Activated CD8-positive, alpha-beta memory T cell treated with anti-CD3 and anti-CD28 coated beads, Interleukin-2, amount 10 ng/mL, durations not matched to agents 7 days and 5 days (primary cell): ENCODE results near the gene PANK4. TPM values are rescaled to one million over a fixed set of nuclear protein-coding genes. Genes with fewer than 3 reads are reported as not detected.

Experiments used
- ATAC-seq: fragments of 150-1000 bp; cut with Tn5 transposase; one replicate; pipeline ENCODE4 v1.10.0; 2021; ENCODE audit warnings: moderate library complexity
- CTCF ChIA-PET: fragments of 350-600 bp; sonication (Branson Sonifier 250); formaldehyde crosslinking; loops from one replicate; lab custom pipeline; 2021; ENCODE audit warnings: antibody characterized with exemption; lab: Charles Lee
- DNase-seq: peaks from one replicate; pipeline ENCODE4 v3.0.0-alpha.2; 2020
- H3K27ac Mint-ChIP-seq: one replicate; pipeline ENCODE4 v1.8.0; 2021; ENCODE audit warnings: mild to moderate bottlenecking, mixed read lengths
- H3K27me3 Mint-ChIP-seq: one replicate; pipeline ENCODE4 v1.8.0; 2021; ENCODE audit warnings: mixed read lengths
- H3K36me3 Mint-ChIP-seq: one replicate; pipeline ENCODE4 v1.8.0; 2021; ENCODE audit warnings: mild to moderate bottlenecking, mixed read lengths
- H3K4me1 Mint-ChIP-seq: one replicate; pipeline ENCODE4 v1.8.0; 2021; ENCODE audit warnings: mixed read lengths
- H3K4me3 Mint-ChIP-seq: one replicate; pipeline ENCODE4 v1.8.0; 2021; ENCODE audit warnings: mild to moderate bottlenecking, moderate library complexity, mixed read lengths
- H3K9me3 Mint-ChIP-seq: one replicate; pipeline ENCODE4 v1.8.0; 2022; ENCODE audit warnings: low read depth, mixed read lengths
- total RNA-seq, 2 experiments: library from RNA; stranded (reverse); gene quantifications; one replicate each; pipeline ENCODE4 v1.2.3, GENCODE V29; 2021

PANK4 gene
- total RNA-seq, 2 experiments from 2014 or later: 72.2 to 91.2 TPM

DNA sequence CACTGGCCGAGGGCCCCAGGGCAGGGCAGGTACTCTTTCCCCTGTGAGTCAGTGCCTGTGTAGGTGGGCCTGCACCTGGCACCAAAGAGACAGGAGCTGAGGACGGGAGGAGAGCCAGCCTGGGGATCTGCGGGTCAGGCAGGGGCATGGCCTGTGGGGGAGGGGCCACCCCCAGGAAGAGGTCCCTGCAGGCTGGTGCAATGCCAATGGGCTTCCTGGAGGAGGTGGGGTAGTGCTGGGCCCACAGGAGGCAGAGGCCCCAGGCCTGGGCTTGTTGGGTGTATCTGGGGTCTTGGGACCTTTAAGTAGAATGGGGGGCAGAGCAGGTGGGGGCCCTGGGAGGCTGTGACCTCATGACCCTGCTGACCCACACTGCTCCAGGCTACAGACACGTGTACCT, 27.1 kb downstream of the PANK4 start:
- H3K36me3 Mint-ChIP-seq: no peaks in the 10 kb centered on the region

DNA sequence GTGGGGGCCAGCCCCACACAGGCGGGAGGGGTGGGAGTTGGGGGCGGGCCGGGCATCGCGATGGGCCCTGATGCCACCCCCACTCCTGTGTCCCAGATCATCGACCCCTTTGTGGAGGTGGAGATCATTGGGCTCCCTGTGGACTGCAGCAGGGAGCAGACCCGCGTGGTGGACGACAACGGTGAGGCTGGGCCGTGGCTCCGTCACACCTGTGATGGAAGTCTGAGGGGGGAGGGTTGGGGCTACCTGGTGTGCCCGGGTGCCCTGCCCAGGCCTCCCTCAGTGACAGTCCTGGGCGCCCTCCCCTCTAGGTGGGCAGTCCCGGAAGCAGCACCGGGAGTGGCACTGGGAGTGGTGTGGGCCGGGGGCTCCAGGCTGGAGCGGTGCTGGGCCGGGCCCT, 27.7 kb downstream of the PANK4 start:
- ATAC-seq: no peak
- CTCF ChIA-PET: no interaction called here
- no peaks in the 10 kb centered on the region for H3K27me3 Mint-ChIP-seq

More for the DNA sequence above, 27.1 kb downstream of the PANK4 start:
- no peak overlapping the region for H3K4me3 Mint-ChIP-seq
- CTCF ChIA-PET: no interaction called here
- peaks cover 25% of the 10 kb centered on the region for H3K4me1 Mint-ChIP-seq
- no peak for DNase-seq
- H3K27me3 Mint-ChIP-seq: no peaks in the 10 kb centered on the region
- H3K9me3 Mint-ChIP-seq: no peaks in the 10 kb centered on the region
- H3K27ac Mint-ChIP-seq: no peak overlapping the region
- ATAC-seq: no peak

GRCh38 chr1:2497891-2498290, 28.5 kb downstream of the PANK4 start:
- DNase-seq (no peak), ATAC-seq (no peak)
- no peak overlapping the region for H3K4me3 Mint-ChIP-seq
- CTCF ChIA-PET: interaction anchor here (1.6 kb wide), 1 partner anchor 83 kb away, joined by 3 read pairs; no protein-coding TSS in a partner anchor
- no peaks in the 10 kb centered on the region for H3K36me3 Mint-ChIP-seq
- no peak overlapping the region for H3K27ac Mint-ChIP-seq
- H3K4me1 Mint-ChIP-seq: peaks cover 33% of the 10 kb centered on the region
- H3K9me3 Mint-ChIP-seq: no peaks in the 10 kb centered on the region
- no peaks in the 10 kb centered on the region for H3K27me3 Mint-ChIP-seq

More for the DNA sequence above, 27.7 kb downstream of the PANK4 start:
- Mint-ChIP-seq H3K4me3 (no peak overlapping the region), H3K9me3 (no peaks in the 10 kb centered on the region), H3K4me1 (peaks cover 31% of the 10 kb centered on the region), H3K27ac (no peak overlapping the region), H3K36me3 (no peaks in the 10 kb centered on the region)
- DNase-seq: no peak

DNA sequence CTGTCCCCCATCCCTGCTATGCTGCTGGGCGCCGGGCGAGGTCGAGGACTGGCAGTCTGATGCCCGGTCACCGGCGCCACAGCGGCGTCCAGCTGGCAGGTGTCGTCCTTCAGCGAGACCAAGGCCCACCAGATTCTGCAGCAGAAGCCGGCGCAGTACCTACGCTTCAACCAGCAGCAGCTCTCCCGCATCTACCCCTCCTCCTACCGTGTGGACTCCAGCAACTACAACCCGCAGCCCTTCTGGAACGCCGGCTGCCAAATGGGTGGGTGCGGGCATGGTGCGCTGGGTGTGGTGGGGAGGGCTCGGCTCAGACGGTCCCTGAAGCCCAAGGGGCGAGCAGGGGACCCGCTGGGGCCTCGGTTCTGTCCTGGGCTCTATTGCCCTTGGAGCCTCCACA, 29.6 kb downstream of the PANK4 start:
- no peak overlapping the region for H3K4me3 Mint-ChIP-seq
- no peaks in the 10 kb centered on the region for H3K27me3 Mint-ChIP-seq
- DNase-seq (no peak), ATAC-seq (no peak)
- no peaks in the 10 kb centered on the region for H3K9me3 Mint-ChIP-seq
- CTCF ChIA-PET: interaction anchor here (0.8 to 1.6 kb wide), 3 partner anchors 67 to 82 kb away, joined by 3 to 4 read pairs (median 3); no protein-coding TSS in a partner anchor
- no peaks in the 10 kb centered on the region for H3K36me3 Mint-ChIP-seq
- H3K4me1 Mint-ChIP-seq: peaks cover 33% of the 10 kb centered on the region
- no peak overlapping the region for H3K27ac Mint-ChIP-seq

GRCh38 chr1:2496087-2496622, 30.2 kb downstream of the PANK4 start:
- peak; percentile 53 for ATAC-seq
- Mint-ChIP-seq H3K27me3 (no peaks in the 10 kb centered on the region), H3K27ac (no peak overlapping the region), H3K4me1 (peaks cover 33% of the 10 kb centered on the region), H3K9me3 (no peaks in the 10 kb centered on the region), H3K36me3 (no peaks in the 10 kb centered on the region), H3K4me3 (no peak overlapping the region)
- CTCF ChIA-PET: interaction anchor here (0.8 to 1.6 kb wide), 3 partner anchors 66 to 81 kb away, joined by 3 to 4 read pairs (median 3); no protein-coding TSS in a partner anchor
- DNase-seq: peak; percentile 74

DNA sequence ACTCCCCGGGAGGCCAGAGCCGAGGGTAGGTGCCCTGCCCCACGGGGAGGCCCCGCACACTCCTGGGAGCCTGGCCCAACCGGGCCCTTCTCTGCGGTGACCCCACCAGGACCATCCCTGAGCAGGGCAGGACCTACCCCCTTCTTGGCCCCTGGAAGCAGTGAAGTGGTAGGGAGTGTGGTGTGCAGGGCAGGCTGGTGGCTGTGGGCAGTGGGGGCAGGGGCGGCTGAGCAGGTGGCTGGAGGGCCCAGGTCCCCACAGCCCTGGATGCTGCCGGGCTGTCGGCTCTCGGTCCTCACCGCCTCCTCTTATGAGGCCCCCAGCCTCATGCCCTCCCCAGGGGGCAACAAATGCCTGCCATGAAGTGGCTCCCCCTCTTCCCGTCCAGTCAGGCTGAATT, 30.9 kb downstream of the PANK4 start:
- H3K27ac Mint-ChIP-seq: no peak overlapping the region
- ATAC-seq: no peak
- peaks cover 33% of the 10 kb centered on the region for H3K4me1 Mint-ChIP-seq
- H3K27me3 Mint-ChIP-seq: no peaks in the 10 kb centered on the region
- DNase-seq: no peak
- CTCF ChIA-PET: interaction anchor here (1.0 kb wide), 1 partner anchor 65 kb away, joined by 3 read pairs; no protein-coding TSS in a partner anchor
- no peaks in the 10 kb centered on the region for H3K9me3 Mint-ChIP-seq
- no peaks in the 10 kb centered on the region for H3K36me3 Mint-ChIP-seq
- H3K4me3 Mint-ChIP-seq: no peak overlapping the region

DNA sequence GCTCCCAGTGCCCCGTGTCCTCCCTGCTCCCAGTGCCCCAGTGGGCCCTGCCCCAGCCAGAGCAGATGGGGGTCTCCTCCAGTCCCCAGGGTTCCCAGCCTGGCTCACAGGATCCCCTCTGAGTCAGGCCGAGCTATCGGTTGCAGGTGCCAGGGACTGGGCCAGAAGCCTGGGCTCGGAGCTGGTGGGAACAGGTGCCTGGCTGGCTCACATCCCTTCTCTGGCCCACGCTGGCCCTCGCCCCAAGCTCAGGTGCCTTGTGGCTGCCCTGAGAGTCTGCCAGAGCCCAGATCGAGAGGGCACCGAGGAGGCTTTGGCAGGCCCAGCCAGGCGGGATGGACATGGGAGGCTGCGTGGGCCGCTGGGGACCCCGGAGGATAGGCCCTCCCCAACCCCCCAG, 31.4 kb downstream of the PANK4 start:
- CTCF ChIA-PET: interaction anchor here (1.1 kb wide), 1 partner anchor 53 kb away, joined by 3 read pairs; no protein-coding TSS in a partner anchor
- H3K4me1 Mint-ChIP-seq: peaks cover 27% of the 10 kb centered on the region
- no peak overlapping the region for H3K27ac Mint-ChIP-seq
- ATAC-seq: no peak
- H3K36me3 Mint-ChIP-seq: no peaks in the 10 kb centered on the region
- no peaks in the 10 kb centered on the region for H3K27me3 Mint-ChIP-seq
- H3K9me3 Mint-ChIP-seq: no peaks in the 10 kb centered on the region
- DNase-seq: no peak
- no peak overlapping the region for H3K4me3 Mint-ChIP-seq

GRCh38 chr1:2494323-2494693, 32.1 kb downstream of the PANK4 start:
- Mint-ChIP-seq H3K36me3 (no peaks in the 10 kb centered on the region), H3K4me3 (no peak overlapping the region), H3K4me1 (peaks cover 21% of the 10 kb centered on the region), H3K27me3 (no peaks in the 10 kb centered on the region), H3K9me3 (no peaks in the 10 kb centered on the region), H3K27ac (no peak overlapping the region)
- DNase-seq (no peak), ATAC-seq (no peak)
- CTCF ChIA-PET: interaction anchor here (0.9 to 1.6 kb wide), 3 partner anchors 29 to 103 kb away, joined by 3 read pairs; partner anchors contain the start of genes MORN1 and RER1

- Mint-ChIP-seq H3K4me1 (peaks cover 18% of the 10 kb centered on the region), H3K4me3 (no peak overlapping the region), H3K36me3 (no peaks in the 10 kb centered on the region), H3K9me3 (peaks cover 4% of the 10 kb centered on the region), H3K27ac (peak overlapping the region; percentile 15), H3K27me3 (no peaks in the 10 kb centered on the region)
- ATAC-seq (no peak), DNase-seq (no peak)
- CTCF ChIA-PET: interaction anchor here (0.9 to 1.6 kb wide), 3 partner anchors 30 to 102 kb away, joined by 3 read pairs; partner anchors contain the start of genes MORN1 and RER1
Measured at GRCh38 chr1:2493691-2494322, 32.6 kb downstream of the PANK4 start.

DNA sequence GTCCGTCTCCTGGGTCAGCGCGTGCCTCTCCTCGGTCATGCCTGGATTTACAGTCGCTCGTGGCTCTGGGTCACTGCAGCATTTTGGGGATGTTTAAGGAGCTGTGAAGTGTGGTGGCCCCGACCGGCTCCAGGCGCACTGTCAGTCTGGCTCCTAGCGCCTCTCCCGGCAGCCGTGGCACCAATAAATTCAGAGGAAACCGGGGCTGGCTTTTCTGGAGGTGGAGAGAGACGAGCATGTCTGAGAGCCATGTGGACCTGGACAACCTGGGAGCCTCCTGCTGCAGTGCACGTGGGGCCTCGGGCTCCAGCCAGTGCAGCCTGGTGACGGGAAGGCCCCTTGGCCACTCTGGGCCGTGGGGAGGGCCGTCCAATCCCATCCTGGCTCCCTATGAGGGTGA, 33.2 kb downstream of the PANK4 start:
- no peak for DNase-seq
- H3K27me3 Mint-ChIP-seq: no peaks in the 10 kb centered on the region
- H3K27ac Mint-ChIP-seq: no peak overlapping the region
- CTCF ChIA-PET: interaction anchor here (1.6 kb wide), 1 partner anchor 102 kb away, joined by 3 read pairs; the partner anchor contains the start of genes MORN1 and RER1
- H3K9me3 Mint-ChIP-seq: peaks cover 9% of the 10 kb centered on the region
- H3K36me3 Mint-ChIP-seq: no peaks in the 10 kb centered on the region
- no peak overlapping the region for H3K4me3 Mint-ChIP-seq
- peaks cover 18% of the 10 kb centered on the region for H3K4me1 Mint-ChIP-seq
- no peak for ATAC-seq

DNA sequence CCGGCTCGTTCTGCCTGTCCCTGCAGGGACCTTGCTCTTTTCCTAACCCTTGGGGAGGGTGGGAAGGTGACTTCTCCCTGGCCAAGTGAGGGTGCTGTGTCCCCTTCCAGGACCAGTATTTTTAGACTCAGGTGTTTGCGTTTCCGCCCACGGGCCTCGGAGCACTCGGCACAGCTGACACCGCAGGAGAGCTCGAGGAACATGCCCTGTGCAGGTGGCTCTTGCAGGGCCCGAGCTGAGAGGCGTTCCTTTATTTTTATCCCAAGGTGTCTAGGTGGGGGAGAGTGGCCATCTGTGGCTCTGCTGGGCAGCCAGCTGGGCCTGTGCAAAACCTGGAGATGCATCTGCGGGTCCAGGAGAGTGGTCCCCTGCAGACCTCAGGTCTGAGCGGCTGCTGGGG, 34.3 kb downstream of the PANK4 start:
- peaks cover 1% of the 10 kb centered on the region for H3K36me3 Mint-ChIP-seq
- DNase-seq: no peak
- H3K9me3 Mint-ChIP-seq: peaks cover 9% of the 10 kb centered on the region
- ATAC-seq: no peak
- peaks cover 18% of the 10 kb centered on the region for H3K4me1 Mint-ChIP-seq
- H3K27ac Mint-ChIP-seq: no peak overlapping the region
- no peaks in the 10 kb centered on the region for H3K27me3 Mint-ChIP-seq
- H3K4me3 Mint-ChIP-seq: no peak overlapping the region
- CTCF ChIA-PET: no interaction called here

DNA sequence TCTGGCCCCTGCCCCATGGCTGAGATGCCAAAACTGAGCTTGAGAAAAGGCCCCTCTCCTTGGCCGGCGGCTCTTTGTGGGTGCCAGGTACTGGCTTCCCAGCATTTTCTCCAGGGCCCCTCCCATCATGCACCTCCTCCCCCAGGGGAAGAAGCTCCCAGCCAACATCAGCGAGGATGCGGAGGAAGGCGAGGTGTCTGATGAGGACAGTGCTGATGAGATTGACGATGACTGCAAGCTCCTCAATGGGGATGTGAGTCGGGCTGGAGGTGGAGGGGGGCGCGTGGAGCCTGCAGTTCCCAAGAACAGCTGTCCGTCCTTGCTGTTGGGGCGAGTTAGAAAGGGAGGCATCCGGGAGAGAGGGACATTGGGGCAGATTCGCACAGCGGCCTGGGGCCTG, 36.8 kb downstream of the PANK4 start:
- Mint-ChIP-seq H3K27ac (no peak overlapping the region), H3K4me3 (no peak overlapping the region), H3K9me3 (peaks cover 9% of the 10 kb centered on the region), H3K27me3 (no peaks in the 10 kb centered on the region), H3K4me1 (peaks cover 9% of the 10 kb centered on the region), H3K36me3 (peaks cover 1% of the 10 kb centered on the region)
- CTCF ChIA-PET: interaction anchor here (2.1 kb wide), 1 partner anchor 42 kb away, joined by 5 read pairs; no protein-coding TSS in a partner anchor
- DNase-seq (no peak), ATAC-seq (no peak)

DNA sequence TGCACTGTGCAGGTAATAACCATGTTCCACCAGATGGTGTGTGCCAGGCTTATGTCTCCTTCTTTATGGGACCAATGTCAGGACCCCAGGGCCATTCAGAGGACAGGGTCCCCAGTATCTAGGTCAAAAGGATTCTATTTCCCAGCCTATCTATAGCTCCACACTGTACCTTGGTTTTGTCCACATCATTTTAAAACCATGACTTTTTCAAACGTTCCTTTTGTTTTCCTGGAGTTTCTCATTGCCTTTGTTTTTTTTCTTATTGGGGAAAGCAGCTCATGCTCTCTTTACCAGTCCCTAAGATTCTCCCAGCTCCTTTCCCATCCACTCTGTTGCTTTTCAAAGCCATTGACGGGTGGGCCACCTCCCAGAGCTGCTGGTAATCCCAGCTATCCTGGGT, 37.7 kb downstream of the PANK4 start:
- CTCF ChIA-PET: interaction anchor here (2.1 kb wide), 1 partner anchor 43 kb away, joined by 5 read pairs; no protein-coding TSS in a partner anchor
- no peak for DNase-seq

GRCh38 chr1:2486558-2486957, 39.8 kb downstream of the PANK4 start:
- peaks cover 1% of the 10 kb centered on the region for H3K36me3 Mint-ChIP-seq
- ATAC-seq: no peak
- CTCF ChIA-PET: no interaction called here
- DNase-seq: no peak
- no peak overlapping the region for H3K4me3 Mint-ChIP-seq
- H3K9me3 Mint-ChIP-seq: peaks cover 9% of the 10 kb centered on the region
- no peaks in the 10 kb centered on the region for H3K4me1 Mint-ChIP-seq
- H3K27me3 Mint-ChIP-seq: no peaks in the 10 kb centered on the region
- no peak overlapping the region for H3K27ac Mint-ChIP-seq

More for the DNA sequence above, 37.7 kb downstream of the PANK4 start:
- Mint-ChIP-seq H3K9me3 (peaks cover 9% of the 10 kb centered on the region), H3K27ac (no peak overlapping the region), H3K4me3 (no peak overlapping the region), H3K27me3 (no peaks in the 10 kb centered on the region), H3K4me1 (peaks cover 2% of the 10 kb centered on the region), H3K36me3 (peaks cover 1% of the 10 kb centered on the region)
- ATAC-seq: no peak
